HepG2 (cell line): ENCODE results near the gene TLN1. TPM values are rescaled to one million over a fixed set of nuclear protein-coding genes. Genes with fewer than 3 reads are reported as not detected.

Experiments used
- BCL6 ChIP-seq: IDR thresholded peaks from 2 replicates; pipeline ENCODE4 v1.6.1; 2016; ENCODE audit warnings: missing genetic modification reagents, missing compliant biosample characterization
- DR1 ChIP-seq: sonication (generic); formaldehyde crosslinking; IDR thresholded peaks from 2 replicates; pipeline ENCODE4 v1.8.0; 2021; ENCODE audit warnings: mild to moderate bottlenecking, missing genetic modification reagents, inconsistent platforms
- FOXP1 ChIP-seq, 2 experiments: fragments of 450-650 bp in 1 of 2; IDR thresholded peaks; 2 replicates each; pipeline ENCODE4 v1.6.1; 2017 to 2018; ENCODE audit warnings: antibody characterized with exemption in 1 of 2
- JDP2 ChIP-seq: sonication (generic); formaldehyde crosslinking; IDR thresholded peaks from 2 replicates; pipeline ENCODE4 v1.8.1; 2022; ENCODE audit warnings: missing genetic modification reagents, borderline replicate concordance
- LBX2 ChIP-seq: sonication (generic); formaldehyde crosslinking; IDR thresholded peaks from 2 replicates; pipeline ENCODE4 v1.5.0; 2020; ENCODE audit warnings: missing genetic modification reagents, mild to moderate bottlenecking, borderline replicate concordance
- NAIF1 ChIP-seq: sonication (generic); formaldehyde crosslinking; IDR thresholded peaks from 2 replicates; pipeline ENCODE4 v1.5.0; 2020; ENCODE audit warnings: mild to moderate bottlenecking, missing genetic modification reagents, borderline replicate concordance
- NPAS2 ChIP-seq: sonication (generic); formaldehyde crosslinking; IDR thresholded peaks from 2 replicates; pipeline ENCODE4 v1.8.0; 2022; ENCODE audit warnings: mild to moderate bottlenecking, missing genetic modification reagents, borderline replicate concordance
- SOX5 ChIP-seq: IDR thresholded peaks from 2 replicates; pipeline ENCODE4 v1.6.1; 2016; ENCODE audit warnings: borderline replicate concordance
- TBX2 ChIP-seq: sonication (generic); formaldehyde crosslinking; IDR thresholded peaks from 2 replicates; pipeline ENCODE4 v1.5.0; 2020; ENCODE audit warnings: missing genetic modification reagents, mild to moderate bottlenecking, borderline replicate concordance
- ZFP36L1 ChIP-seq: sonication (generic); formaldehyde crosslinking; IDR thresholded peaks from 2 replicates; pipeline ENCODE4 v1.8.0; 2022; ENCODE audit warnings: mild to moderate bottlenecking, missing genetic modification reagents, moderate library complexity
- ZFY ChIP-seq: sonication (generic); formaldehyde crosslinking; IDR thresholded peaks from 2 replicates; pipeline ENCODE4 v1.4.0; 2020; ENCODE audit warnings: missing genetic modification reagents
- ZNF20 ChIP-seq: sonication (generic); formaldehyde crosslinking; IDR thresholded peaks from 2 replicates; pipeline ENCODE4 v1.4.0; 2020; ENCODE audit warnings: mild to moderate bottlenecking, moderate library complexity, missing genetic modification reagents
- ZNF333 ChIP-seq: sonication (generic); formaldehyde crosslinking; IDR thresholded peaks from 2 replicates; pipeline ENCODE4 v1.4.0; 2020; ENCODE audit warnings: mild to moderate bottlenecking, missing genetic modification reagents, borderline replicate concordance
- ZNF432 ChIP-seq: sonication (generic); formaldehyde crosslinking; IDR thresholded peaks from 2 replicates; pipeline ENCODE4 v1.5.0; 2020; ENCODE audit warnings: missing genetic modification reagents, mild to moderate bottlenecking, borderline replicate concordance
- ZNF510 ChIP-seq: sonication (generic); formaldehyde crosslinking; IDR thresholded peaks from 2 replicates; pipeline ENCODE4 v1.4.0; 2020; ENCODE audit warnings: low read depth, mild to moderate bottlenecking, missing genetic modification reagents
- ZNF7 ChIP-seq: IDR thresholded peaks from 2 replicates; pipeline ENCODE4 v1.6.1; 2016; ENCODE audit warnings: missing biosample characterization, missing genetic modification reagents
- ZNF891 ChIP-seq: sonication (generic); formaldehyde crosslinking; IDR thresholded peaks from 2 replicates; pipeline ENCODE4 v1.5.0; 2020; ENCODE audit warnings: mild to moderate bottlenecking, missing genetic modification reagents
- polyA plus RNA-seq, 8 experiments: library from polyadenylated mRNA; depleted of rRNA in 3 of 8; stranded (reverse) in 7 of 8; unstranded in 1 of 8; fragments of >200 nt; fragmentation: Illumina TruSeq in 4 of 8; extraction: Trizol in 4 of 8; gene quantifications; 2 replicates each; pipeline versions ENCODE4 v1.2.1 to v1.2.3, GENCODE V29; 2011 to 2016; ENCODE audit warnings: low read depth in 4 of 8, missing spikeins in 1 of 8, mixed read lengths in 1 of 8; ENCODE audit not compliant: insufficient read depth in 1 of 8
- total RNA-seq, 5 experiments: library from RNA; depleted of rRNA; stranded (reverse); fragments of >200 nt; fragmentation: Illumina TruSeq; extraction: Trizol; gene quantifications; 2 replicates each; pipeline ENCODE4 v1.2.3, GENCODE V29; 2016; ENCODE audit warnings: low read depth in 1 of 5
- TF ChIP-seq, protein P1 (sequence below): sonication (generic); formaldehyde crosslinking; IDR thresholded peaks from 2 replicates; pipeline ENCODE4 v1.5.0; 2020; ENCODE audit warnings: mild to moderate bottlenecking, missing genetic modification reagents
- TF ChIP-seq, protein P2 (sequence below): fragments of 450-650 bp; IDR thresholded peaks from 2 replicates; pipeline ENCODE4 v1.6.1; 2017; ENCODE audit warnings: mild to moderate bottlenecking
- TF ChIP-seq, protein P3 (sequence below): sonication (generic); formaldehyde crosslinking; IDR thresholded peaks from 2 replicates; pipeline ENCODE4 v1.4.0; 2020; ENCODE audit warnings: mild to moderate bottlenecking, missing genetic modification reagents, borderline replicate concordance

Gene TLN1
- total and polyA plus RNA-seq, 2 of the 13 experiments (the other 11 are each of a cell fraction or from before 2014, with no cell fraction given), result 35.2 to 51.8 TPM

- TF ChIP-seq NAIF1 (CRISPR knock-in tag), result peak; percentile 97
- peak; percentile 52; the same call in 1 of the 2 replicates for TF ChIP-seq DR1 (CRISPR knock-in tag)
- no peak for TF ChIP-seq JDP2 (CRISPR knock-in tag)
- TF ChIP-seq ZNF432 (CRISPR knock-in tag), result no peak
- peak; percentile 71 for TF ChIP-seq BCL6 (CRISPR knock-in tag)
- TF ChIP-seq, protein P1, sequence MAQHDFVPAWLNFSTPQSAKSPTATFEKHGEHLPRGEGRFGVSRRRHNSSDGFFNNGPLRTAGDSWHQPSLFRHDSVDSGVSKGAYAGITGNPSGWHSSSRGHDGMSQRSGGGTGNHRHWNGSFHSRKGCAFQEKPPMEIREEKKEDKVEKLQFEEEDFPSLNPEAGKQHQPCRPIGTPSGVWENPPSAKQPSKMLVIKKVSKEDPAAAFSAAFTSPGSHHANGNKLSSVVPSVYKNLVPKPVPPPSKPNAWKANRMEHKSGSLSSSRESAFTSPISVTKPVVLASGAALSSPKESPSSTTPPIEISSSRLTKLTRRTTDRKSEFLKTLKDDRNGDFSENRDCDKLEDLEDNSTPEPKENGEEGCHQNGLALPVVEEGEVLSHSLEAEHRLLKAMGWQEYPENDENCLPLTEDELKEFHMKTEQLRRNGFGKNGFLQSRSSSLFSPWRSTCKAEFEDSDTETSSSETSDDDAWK, result no peak
- TF ChIP-seq, protein P2, sequence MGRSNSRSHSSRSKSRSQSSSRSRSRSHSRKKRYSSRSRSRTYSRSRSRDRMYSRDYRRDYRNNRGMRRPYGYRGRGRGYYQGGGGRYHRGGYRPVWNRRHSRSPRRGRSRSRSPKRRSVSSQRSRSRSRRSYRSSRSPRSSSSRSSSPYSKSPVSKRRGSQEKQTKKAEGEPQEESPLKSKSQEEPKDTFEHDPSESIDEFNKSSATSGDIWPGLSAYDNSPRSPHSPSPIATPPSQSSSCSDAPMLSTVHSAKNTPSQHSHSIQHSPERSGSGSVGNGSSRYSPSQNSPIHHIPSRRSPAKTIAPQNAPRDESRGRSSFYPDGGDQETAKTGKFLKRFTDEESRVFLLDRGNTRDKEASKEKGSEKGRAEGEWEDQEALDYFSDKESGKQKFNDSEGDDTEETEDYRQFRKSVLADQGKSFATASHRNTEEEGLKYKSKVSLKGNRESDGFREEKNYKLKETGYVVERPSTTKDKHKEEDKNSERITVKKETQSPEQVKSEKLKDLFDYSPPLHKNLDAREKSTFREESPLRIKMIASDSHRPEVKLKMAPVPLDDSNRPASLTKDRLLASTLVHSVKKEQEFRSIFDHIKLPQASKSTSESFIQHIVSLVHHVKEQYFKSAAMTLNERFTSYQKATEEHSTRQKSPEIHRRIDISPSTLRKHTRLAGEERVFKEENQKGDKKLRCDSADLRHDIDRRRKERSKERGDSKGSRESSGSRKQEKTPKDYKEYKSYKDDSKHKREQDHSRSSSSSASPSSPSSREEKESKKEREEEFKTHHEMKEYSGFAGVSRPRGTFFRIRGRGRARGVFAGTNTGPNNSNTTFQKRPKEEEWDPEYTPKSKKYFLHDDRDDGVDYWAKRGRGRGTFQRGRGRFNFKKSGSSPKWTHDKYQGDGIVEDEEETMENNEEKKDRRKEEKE, result no peak
- TF ChIP-seq ZFY (CRISPR knock-in tag), result peak; percentile 70; the same call in 1 of the 2 replicates
- TF ChIP-seq SOX5 (CRISPR knock-in tag), result peak; percentile 81
- TF ChIP-seq ZNF510 (CRISPR knock-in tag), result peak; percentile 75
- peak; percentile 90; the same call in 1 of the 2 replicates for TF ChIP-seq LBX2 (CRISPR knock-in tag)
- TF ChIP-seq ZNF20 (CRISPR knock-in tag), result no peak
- TF ChIP-seq, protein P3, sequence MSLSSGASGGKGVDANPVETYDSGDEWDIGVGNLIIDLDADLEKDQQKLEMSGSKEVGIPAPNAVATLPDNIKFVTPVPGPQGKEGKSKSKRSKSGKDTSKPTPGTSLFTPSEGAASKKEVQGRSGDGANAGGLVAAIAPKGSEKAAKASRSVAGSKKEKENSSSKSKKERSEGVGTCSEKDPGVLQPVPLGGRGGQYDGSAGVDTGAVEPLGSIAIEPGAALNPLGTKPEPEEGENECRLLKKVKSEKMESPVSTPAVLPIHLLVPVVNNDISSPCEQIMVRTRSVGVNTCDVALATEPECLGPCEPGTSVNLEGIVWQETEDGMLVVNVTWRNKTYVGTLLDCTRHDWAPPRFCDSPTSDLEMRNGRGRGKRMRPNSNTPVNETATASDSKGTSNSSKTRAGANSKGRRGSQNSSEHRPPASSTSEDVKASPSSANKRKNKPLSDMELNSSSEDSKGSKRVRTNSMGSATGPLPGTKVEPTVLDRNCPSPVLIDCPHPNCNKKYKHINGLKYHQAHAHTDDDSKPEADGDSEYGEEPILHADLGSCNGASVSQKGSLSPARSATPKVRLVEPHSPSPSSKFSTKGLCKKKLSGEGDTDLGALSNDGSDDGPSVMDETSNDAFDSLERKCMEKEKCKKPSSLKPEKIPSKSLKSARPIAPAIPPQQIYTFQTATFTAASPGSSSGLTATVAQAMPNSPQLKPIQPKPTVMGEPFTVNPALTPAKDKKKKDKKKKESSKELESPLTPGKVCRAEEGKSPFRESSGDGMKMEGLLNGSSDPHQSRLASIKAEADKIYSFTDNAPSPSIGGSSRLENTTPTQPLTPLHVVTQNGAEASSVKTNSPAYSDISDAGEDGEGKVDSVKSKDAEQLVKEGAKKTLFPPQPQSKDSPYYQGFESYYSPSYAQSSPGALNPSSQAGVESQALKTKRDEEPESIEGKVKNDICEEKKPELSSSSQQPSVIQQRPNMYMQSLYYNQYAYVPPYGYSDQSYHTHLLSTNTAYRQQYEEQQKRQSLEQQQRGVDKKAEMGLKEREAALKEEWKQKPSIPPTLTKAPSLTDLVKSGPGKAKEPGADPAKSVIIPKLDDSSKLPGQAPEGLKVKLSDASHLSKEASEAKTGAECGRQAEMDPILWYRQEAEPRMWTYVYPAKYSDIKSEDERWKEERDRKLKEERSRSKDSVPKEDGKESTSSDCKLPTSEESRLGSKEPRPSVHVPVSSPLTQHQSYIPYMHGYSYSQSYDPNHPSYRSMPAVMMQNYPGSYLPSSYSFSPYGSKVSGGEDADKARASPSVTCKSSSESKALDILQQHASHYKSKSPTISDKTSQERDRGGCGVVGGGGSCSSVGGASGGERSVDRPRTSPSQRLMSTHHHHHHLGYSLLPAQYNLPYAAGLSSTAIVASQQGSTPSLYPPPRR (CRISPR knock-in tag), result peak; percentile 77
- peak; percentile 84; the same call in 1 of the 2 replicates for TF ChIP-seq ZFP36L1 (CRISPR knock-in tag)
- no peak for TF ChIP-seq ZNF333
- peak; percentile 86; the same call in 1 of the 2 replicates for TF ChIP-seq ZNF891
- TF ChIP-seq FOXP1 (IDR thresholded peaks at IDR 0.05), result no peak
- no peak for TF ChIP-seq FOXP1 (CRISPR knock-in tag; IDR thresholded peaks at IDR 0.05)
- TF ChIP-seq ZNF7, result no peak
- TF ChIP-seq TBX2, result peak; percentile 95
- 0 out of 2 replicates have a peak, but pooled peaks have one; percentile 74 for TF ChIP-seq NPAS2 (CRISPR knock-in tag)
Measured at GRCh38 chr9:35657546-35658136, 74.4 kb downstream of the TLN1 start, which contains the start of gene RMRP (continued).
